ENCODE data around the gene GKN2. TPM values are rescaled to one million over a fixed set of nuclear protein-coding genes. Genes with fewer than 3 reads are reported as not detected.
"Not testable (repeated sequence)": the region's sequence is repeated elsewhere in the genome, so short reads cannot be mapped to it uniquely, and the experiment has no call there.

The GKN2 gene
- total RNA-seq, 2 donors from 2014 or later, result not detected

DNA sequence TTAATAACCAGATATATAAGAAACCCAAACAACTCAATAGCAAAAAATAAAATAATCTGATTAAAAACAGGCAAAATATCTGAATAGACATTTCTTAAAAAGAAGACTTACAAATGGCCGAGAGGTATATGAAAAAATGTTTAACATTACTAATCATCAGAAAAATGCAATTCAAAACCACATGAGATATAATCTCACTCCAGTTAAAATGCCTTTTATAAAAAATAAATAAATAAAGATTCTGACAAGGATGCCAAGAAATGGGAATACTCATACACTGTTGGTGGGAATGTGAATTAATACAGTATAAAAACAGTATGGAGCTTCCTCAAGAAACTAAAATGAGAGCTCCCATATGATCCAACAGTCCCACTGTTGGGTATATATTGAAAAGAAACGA lies 47.6 kb downstream of the GKN2 start:
- Mint-ChIP-seq H3K36me3 (ENCODE audit: low read depth) (no peaks in the 10 kb centered on the region), H3K27me3 (no peaks in the 10 kb centered on the region), H3K9me3 (peaks cover 7% of the 10 kb centered on the region), H3K27ac (no peak overlapping the region), H3K4me3 (no peak overlapping the region), H3K4me1 (peaks cover 31% of the 10 kb centered on the region)
- ATAC-seq (replicated peaks), result no peak

DNA sequence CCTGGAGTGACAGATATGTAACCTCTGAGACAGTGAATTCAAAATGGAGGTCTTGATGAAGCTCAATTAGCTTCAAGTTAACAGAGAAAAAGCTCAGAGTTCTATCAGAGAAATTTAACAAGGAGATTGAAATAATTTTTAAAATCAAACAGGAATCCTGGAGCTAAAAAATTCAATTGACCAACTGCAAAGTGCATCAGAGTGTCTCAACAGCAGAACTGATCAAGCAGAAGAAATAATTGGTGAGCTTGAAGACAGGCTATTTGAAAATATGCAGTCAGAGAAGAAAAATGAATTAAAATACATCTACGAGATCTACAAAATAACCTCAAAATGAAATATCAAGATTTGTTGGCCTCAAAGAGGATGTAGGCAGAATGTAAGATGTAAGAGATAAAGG lies 51.1 kb downstream of the GKN2 start:
- peaks cover 8% of the 10 kb centered on the region for H3K4me1 Mint-ChIP-seq
- H3K4me3 Mint-ChIP-seq, result no peak overlapping the region
- ATAC-seq (replicated peaks), result no peak
- H3K27ac Mint-ChIP-seq, result no peak overlapping the region
- H3K27me3 Mint-ChIP-seq, result no peaks in the 10 kb centered on the region
- peaks cover 7% of the 10 kb centered on the region for H3K9me3 Mint-ChIP-seq
- no peaks in the 10 kb centered on the region for H3K36me3 Mint-ChIP-seq (ENCODE audit: low read depth)

GRCh38 chr2:68901199-68901514 lies 51.5 kb downstream of the GKN2 start:
- peaks cover 7% of the 10 kb centered on the region for H3K9me3 Mint-ChIP-seq
- no peaks in the 10 kb centered on the region for H3K27me3 Mint-ChIP-seq
- no peak for ATAC-seq (replicated peaks)
- no peak overlapping the region for H3K4me3 Mint-ChIP-seq
- H3K4me1 Mint-ChIP-seq, result peaks cover 8% of the 10 kb centered on the region
- H3K36me3 Mint-ChIP-seq (ENCODE audit: low read depth), result no peaks in the 10 kb centered on the region
- H3K27ac Mint-ChIP-seq, result no peak overlapping the region

GRCh38 chr2:68900496-68901198 lies 52.0 kb downstream of the GKN2 start:
- no peak overlapping the region for H3K27ac Mint-ChIP-seq
- ATAC-seq (replicated peaks), result no peak
- H3K9me3 Mint-ChIP-seq, result peaks cover 7% of the 10 kb centered on the region
- H3K36me3 Mint-ChIP-seq (ENCODE audit: low read depth), result no peaks in the 10 kb centered on the region
- no peak overlapping the region for H3K4me3 Mint-ChIP-seq
- peaks cover 8% of the 10 kb centered on the region for H3K4me1 Mint-ChIP-seq
- no peaks in the 10 kb centered on the region for H3K27me3 Mint-ChIP-seq

DNA sequence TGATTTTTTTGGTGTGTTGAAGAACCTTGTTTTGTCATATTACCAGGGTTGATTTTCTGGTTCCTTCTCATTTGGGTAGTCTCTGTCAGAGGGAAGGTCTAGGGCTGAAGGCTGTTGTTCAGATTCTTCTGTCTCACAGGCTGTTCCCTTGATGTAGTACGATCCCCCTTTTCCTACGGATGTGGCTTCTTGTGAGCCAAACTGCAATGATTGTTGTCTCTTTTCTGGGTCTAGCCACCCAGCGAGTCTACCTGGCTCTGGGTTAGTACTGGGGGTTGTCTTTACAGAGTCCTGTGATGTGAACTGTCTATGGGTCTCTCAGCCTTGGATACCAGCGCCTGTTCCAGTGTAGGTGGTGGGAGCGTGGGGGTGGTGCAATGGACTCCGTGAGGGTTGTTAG lies 56.7 kb downstream of the GKN2 start:
- not testable (repeated sequence) for H3K36me3 Mint-ChIP-seq (ENCODE audit: low read depth); H3K27me3 Mint-ChIP-seq

More for the DNA sequence above, 56.7 kb downstream of the GKN2 start:
- not testable (repeated sequence) for H3K4me3 Mint-ChIP-seq; H3K27ac Mint-ChIP-seq; H3K9me3 Mint-ChIP-seq; ATAC-seq (replicated peaks); H3K4me1 Mint-ChIP-seq

Other genes with a start within 250 kb of the GKN2 start
- gene ARHGAP25, start 218.1 kb downstream of the GKN2 start, total RNA-seq, result 10 to 100 TPM; 54.0 to 95.9 TPM
- gene BMP10, start 81.5 kb downstream of the GKN2 start, total RNA-seq, result not detected
- gene GKN1, start 21.7 kb upstream of the GKN2 start, total RNA-seq, result not detected
- gene ANTXR1, start 60.3 kb upstream of the GKN2 start, total RNA-seq, result under 1 TPM in 1 of 2 donors, not detected in 1; 0.11 TPM